Hippocampal formation (tissue), 2 donors: ENCODE data around the gene ANK2.
A peak's percentile ranks its signal among the peaks of the same experiment; 100 is the strongest.
"Not testable (repeated sequence)": the region's sequence is repeated elsewhere in the genome, so short reads cannot be mapped to it uniquely, and the experiment has no call there.

Experiments used
- DNase-seq, 2 donors: peaks; one replicate each; lab custom pipeline; 2025; lab: John Stamatoyannopoulos, UW

ANK2 gene

GRCh38 chr4:113051361-113051760, 1.9 kb downstream of the ANK2 start:
- no peak for DNase-seq

DNA sequence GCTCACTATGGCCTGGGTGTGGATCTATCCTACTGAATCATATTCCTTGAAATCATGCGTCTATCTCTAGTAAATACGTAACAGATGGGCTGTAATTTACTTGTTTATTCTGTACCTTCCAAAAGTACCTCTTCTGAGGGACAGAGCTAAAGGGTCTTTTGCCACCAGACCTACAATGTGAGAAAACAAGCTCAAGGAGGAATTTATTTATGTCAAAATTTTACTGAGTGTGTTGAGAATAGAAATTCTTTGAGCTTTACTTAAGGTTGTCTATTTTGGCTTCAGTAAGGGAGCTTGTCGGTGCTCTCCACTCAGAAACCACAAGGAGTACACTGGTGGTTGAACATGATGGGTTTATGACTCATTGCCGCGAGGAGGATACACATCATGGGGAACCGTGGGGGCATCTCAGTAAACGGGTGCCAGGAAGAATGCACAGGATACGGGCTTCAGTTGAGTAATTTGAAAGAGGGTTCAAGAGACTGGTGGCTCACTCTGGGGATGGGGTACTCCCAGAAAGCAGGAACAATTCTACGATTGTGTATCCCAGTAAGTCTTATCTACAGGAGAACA, 3.0 kb downstream of the ANK2 start:
- no peak for DNase-seq

GRCh38 chr4:113053883-113054282, 4.4 kb downstream of the ANK2 start:
- DNase-seq = no peak

GRCh38 chr4:113056318-113056717, 6.9 kb downstream of the ANK2 start:
- DNase-seq = no peak

GRCh38 chr4:113057891-113058290, 8.4 kb downstream of the ANK2 start:
- no peak for DNase-seq

- DNase-seq = no peak
Measured at GRCh38 chr4:113059449-113060182, 10.2 kb downstream of the ANK2 start.

DNA sequence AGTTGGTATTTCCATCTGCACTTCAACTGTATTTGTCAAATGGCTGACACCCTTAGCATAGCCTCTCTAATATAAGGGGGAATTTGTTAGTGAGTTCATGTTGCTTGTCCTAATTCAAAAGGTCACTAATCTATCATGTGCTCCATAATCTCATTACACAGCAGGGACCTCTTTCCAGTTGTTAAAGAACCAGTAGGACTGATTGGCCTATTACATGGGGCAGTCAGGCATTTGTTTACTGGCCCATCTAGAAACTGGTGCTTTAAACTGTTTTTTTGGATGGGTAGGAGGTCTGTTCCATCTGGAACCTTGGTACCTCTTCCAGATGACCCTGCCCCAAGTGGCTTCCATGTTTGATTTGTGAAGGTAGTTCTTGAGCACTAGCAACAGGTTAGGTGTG, 11.4 kb downstream of the ANK2 start:
- no peak for DNase-seq

DNA sequence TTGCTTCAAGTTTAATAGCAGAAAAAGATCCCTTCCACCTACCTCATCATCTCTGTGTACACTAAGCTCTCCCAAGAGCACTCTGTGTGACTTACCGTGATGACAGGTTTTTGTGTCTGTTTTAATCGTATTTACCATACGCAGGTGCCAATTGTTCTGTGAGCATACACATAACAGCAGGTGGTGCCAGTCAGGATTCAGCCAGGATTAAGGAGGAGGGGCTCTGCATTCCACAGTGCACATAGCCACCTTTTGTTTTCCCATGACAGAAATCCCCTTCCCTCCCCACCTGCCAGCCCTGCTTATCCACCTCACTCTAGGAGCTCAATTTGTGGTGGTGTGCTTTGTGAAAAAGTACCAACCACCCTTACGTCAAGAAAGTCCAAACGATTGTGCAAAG, 14.8 kb downstream of the ANK2 start:
- no peak for DNase-seq

GRCh38 chr4:113065629-113066028, 16.2 kb downstream of the ANK2 start:
- DNase-seq = no peak

- DNase-seq = not testable (repeated sequence)
Measured at GRCh38 chr4:113068771-113069170, 19.3 kb downstream of the ANK2 start.

DNA sequence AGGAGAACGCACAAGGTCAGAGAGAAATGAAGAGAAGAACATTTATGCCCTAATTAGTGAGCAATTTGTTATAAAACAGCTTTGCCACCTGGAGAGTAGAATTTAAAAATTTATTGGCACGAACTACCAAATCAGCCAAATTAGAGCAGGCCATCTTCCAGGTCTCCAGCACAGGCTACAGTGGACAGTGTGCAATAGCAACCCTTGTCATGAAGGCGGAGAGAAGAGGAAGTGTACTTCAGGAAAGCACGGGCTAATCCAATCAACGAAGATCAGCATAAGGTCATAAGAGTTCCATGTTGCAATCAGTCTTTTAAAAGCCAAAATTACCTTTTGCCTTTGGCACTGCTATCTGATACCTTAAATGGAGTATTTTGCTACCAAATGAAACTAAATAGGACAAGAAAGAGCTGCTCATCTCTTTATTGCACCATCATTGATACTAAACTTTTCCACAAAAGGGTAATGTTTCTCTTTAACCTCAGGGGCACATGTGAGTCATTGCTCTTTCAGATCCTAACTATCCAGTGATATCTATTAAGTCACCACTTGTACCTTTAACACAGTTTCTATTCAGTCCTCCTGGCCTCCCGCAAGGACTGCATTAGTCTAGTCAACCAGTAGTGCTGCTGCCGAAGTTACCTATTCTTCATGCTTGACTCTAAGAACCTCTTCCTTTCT, 19.9 kb downstream of the ANK2 start:
- no peak for DNase-seq

- DNase-seq = no peak
Measured at GRCh38 chr4:113070755-113071154, 21.3 kb downstream of the ANK2 start.

DNA sequence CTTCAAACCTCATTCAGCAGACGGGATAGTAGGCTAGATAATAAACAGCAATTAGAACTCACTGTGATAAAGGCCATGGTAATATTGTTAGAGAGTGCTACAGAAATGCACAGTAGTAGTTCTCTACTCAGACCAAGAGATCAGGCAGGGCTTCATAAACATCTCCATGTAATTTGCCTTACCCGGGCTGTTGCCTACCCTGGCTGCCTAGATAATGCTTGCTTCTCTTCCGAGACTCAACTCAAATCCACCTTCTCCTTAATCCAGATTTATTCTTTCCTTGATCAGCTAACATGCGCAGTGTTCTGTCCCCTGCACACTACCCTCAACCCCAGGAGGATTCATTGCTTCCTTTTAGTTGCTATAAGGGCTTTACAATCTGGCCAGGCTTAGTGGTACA, 21.8 kb downstream of the ANK2 start:
- no peak for DNase-seq

GRCh38 chr4:113071805-113072204, 22.4 kb downstream of the ANK2 start:
- no peak for DNase-seq

GRCh38 chr4:113073451-113074005, 24.1 kb downstream of the ANK2 start:
- no peak for DNase-seq

GRCh38 chr4:113077575-113077974, 28.1 kb downstream of the ANK2 start:
- DNase-seq = peak; percentile 52 to 70

DNA sequence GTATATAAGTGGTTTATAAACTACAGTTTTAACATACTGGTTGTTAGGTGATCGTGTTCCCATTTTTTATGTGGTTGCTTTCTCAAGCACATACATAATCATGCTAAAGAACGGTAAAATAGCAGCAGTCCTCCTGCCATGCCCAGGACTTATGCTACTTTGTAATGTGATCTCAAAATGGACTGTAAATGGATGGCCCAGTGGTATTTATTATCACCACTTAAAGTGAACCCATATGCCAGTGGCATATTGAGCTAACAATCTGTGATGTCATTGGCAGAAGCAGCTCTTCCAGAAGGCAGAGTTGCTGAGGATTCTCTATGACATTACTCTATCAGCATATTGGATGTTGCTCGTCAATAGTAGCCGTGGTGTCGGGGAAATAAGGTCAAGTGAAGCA, 28.6 kb downstream of the ANK2 start:
- DNase-seq = no peak

- peak; percentile 29 to 76 for DNase-seq
Measured at GRCh38 chr4:113080050-113080449, 30.6 kb downstream of the ANK2 start.

DNA sequence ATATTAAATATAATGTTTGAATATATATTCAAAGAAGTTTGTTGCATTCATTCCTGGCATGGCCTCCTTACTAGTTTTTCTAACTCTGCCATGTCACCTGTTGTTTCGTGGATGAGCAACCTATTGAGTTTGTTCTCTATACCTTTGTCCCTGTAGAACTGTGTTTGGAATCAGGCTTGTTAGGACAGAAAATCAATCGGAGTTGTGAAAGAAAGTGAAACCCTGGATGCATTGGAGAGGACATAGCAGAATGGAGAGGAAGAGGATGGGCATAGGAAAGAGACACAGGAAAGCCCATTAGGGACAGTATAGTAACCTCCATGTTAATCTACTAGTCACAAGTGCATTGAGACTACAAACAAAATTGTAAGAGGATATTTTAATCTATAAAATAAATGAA, 31.2 kb downstream of the ANK2 start:
- DNase-seq = no peak

- DNase-seq = no peak
Measured at GRCh38 chr4:113083346-113083745, 33.9 kb downstream of the ANK2 start.

GRCh38 chr4:113086172-113086695, 36.8 kb downstream of the ANK2 start:
- no peak for DNase-seq

- no peak for DNase-seq
Measured at GRCh38 chr4:113088050-113088449, 38.6 kb downstream of the ANK2 start.

DNA sequence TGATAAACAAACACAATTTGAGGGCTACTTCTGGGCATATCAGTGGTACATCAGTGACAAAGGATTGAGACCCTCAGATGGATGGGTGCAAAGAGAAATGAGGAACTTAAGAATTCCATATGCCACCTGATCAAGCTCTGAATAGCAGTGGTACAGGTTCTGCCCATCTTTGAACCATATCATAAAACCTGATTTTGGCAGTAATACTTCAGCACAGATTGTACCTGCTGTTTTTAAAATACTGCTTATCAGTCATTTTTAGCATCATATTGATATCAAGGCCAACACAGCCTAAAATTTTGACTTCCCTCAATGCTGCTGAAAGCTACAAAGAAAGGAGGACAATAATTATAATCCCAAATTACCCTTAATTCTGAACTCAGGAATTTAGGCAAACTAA, 41.5 kb downstream of the ANK2 start:
- no peak for DNase-seq
